Upper lobe of left lung (tissue), 6 donors: ENCODE measurements around the gene PTGER1. TPM values are rescaled to one million over a fixed set of nuclear protein-coding genes. Genes with fewer than 3 reads are reported as not detected.

Experiments used
- ATAC-seq, 2 donors: fragments of 200-7000 bp; cut with Tn5 transposase; one replicate each; pipeline ENCODE4 v1.9.1; 2022; ENCODE audit warnings: mild to moderate bottlenecking in 2 of 2, moderate library complexity in 2 of 2; ENCODE audit not compliant: low FRiP score in 2 of 2
- DNase-seq, 2 donors: peaks; one replicate each; pipeline ENCODE4 v3.0.0-alpha.2; 2019 to 2020
- H3K27ac ChIP-seq, 4 donors: fragments of 200-600 bp; sonication (generic); one replicate each; pipeline ENCODE4 v1.5.1; 2016 to 2019
- H3K27me3 ChIP-seq, 4 donors: fragments of 200-600 bp; sonication (generic); one replicate each; pipeline ENCODE4 v1.5.1; 2017 to 2019
- H3K36me3 ChIP-seq, 4 donors: fragments of 200-600 bp; sonication (generic); one replicate each; pipeline ENCODE4 v1.5.1; 2016 to 2019
- H3K4me1 ChIP-seq, 4 donors: fragments of 200-600 bp; sonication (generic); one replicate each; pipeline ENCODE4 v1.5.1; 2018 to 2019
- H3K4me3 ChIP-seq, 4 donors: fragments of 200-600 bp; sonication (generic); one replicate each; pipeline ENCODE4 v1.5.1; 2017 to 2019; ENCODE audit warnings: mild to moderate bottlenecking in 2 of 4, moderate library complexity in 1 of 4
- H3K9me3 ChIP-seq, 4 donors: fragments of 200-600 bp; sonication (generic); one replicate each; pipeline ENCODE4 v1.5.1; 2018 to 2019
- CTCF ChIP-seq, 6 experiments: fragments of 450-650 bp in 4 of 6; fragments of 200-600 bp in 2 of 6; sonication (generic) in 2 of 6; IDR thresholded peaks; one replicate each; pipeline ENCODE4 v1.5.1; 2016 to 2019; ENCODE audit warnings: antibody characterized with exemption in 6 of 6
- EP300 ChIP-seq, 4 donors: sonication (generic); formaldehyde crosslinking; IDR thresholded peaks; one replicate each; pipeline ENCODE4 v1.5.1; 2017; ENCODE audit warnings: antibody characterized with exemption in 4 of 4, control low read depth in 2 of 4
- POLR2A ChIP-seq, 4 donors: fragments of 450-650 bp; IDR thresholded peaks; one replicate each; pipeline ENCODE4 v1.5.1; 2016 to 2017; ENCODE audit warnings: antibody characterized with exemption in 4 of 4, mild to moderate bottlenecking in 2 of 4
- POLR2AphosphoS5 ChIP-seq, 2 donors: sonication (generic); formaldehyde crosslinking; IDR thresholded peaks; one replicate each; pipeline ENCODE4 v1.5.1; 2017; ENCODE audit warnings: antibody characterized with exemption in 2 of 2
- WGBS, 2 donors: methylation state at CpG; one replicate each; pipeline ENCODE4 v1.1.5; 2017 to 2018; 5-methylcytosine and 5-hydroxymethylcytosine counted together
- small RNA-seq, 4 donors: library from RNA; depleted of rRNA; stranded (forward); fragments of <200 nt; gene quantifications; one replicate each; pipeline ENCODE3, GENCODE V24; 2016
- total RNA-seq, 6 donors: library from RNA; depleted of rRNA in 4 of 6; stranded (reverse); fragments of >200 nt in 4 of 6; gene quantifications; one replicate each; pipeline versions ENCODE4 v1.1.0 to v1.2.1, GENCODE V29; 2016 to 2021
- donor health status: DM: no; HTN: no; CAD: no; lungs with moderate emphysema.
- donor health status: DM: no; HTN: yes; CAD: no; lungs with severe emphysema.

PTGER1 gene
- total RNA-seq, 6 donors from 2014 or later: 0.59 to 3.9 (median 1.7) TPM; not detected in 3

GRCh38 chr19:14425696-14426138, 49.4 kb downstream of the PTGER1 start:
- Histone ChIP-seq H3K36me3 (no peaks in the 10 kb centered on the region), H3K4me3 (no peak overlapping the region), H3K27me3 (no peaks in the 10 kb centered on the region), H3K9me3 (no peaks in the 10 kb centered on the region), H3K27ac (no peak overlapping the region), H3K4me1 (no peaks in the 10 kb centered on the region)
- DNase-seq (no peak), ATAC-seq (peak in 1 of 2 donors; percentile 80)
- no peak for TF ChIP-seq CTCF (IDR thresholded peaks at IDR 0.05)
- TF ChIP-seq POLR2AphosphoS5 (IDR thresholded peaks at IDR 0.05): no peak
- no peak for TF ChIP-seq EP300 (IDR thresholded peaks at IDR 0.05)
- TF ChIP-seq POLR2A (IDR thresholded peaks at IDR 0.05): no peak
- WGBS, 2 donors: 73 to 77% methylated on average over 7 of the region's 7 CpGs

Small RNAs within 50 kb of the gene (small RNA-seq; reads per million reads assigned to genes)
- 0 reads per million in 4 donors for gene SNRPGP15

Other genes starting within 250 kb of the PTGER1 start
- 100 to 1,000 TPM; 123 to 259 (median 227) TPM for gene ADGRE5, start 93.9 kb downstream of the PTGER1 start, total RNA-seq
- 100 to 1,000 TPM in 2 of 6 donors, 10 to 100 TPM in 4; 47.6 to 189 (median 86.0) TPM for gene DDX39A, start 56.0 kb downstream of the PTGER1 start, total RNA-seq
- gene PKN1, start 42.0 kb downstream of the PTGER1 start, total RNA-seq: 100 to 1,000 TPM in 5 of 6 donors, 10 to 100 TPM in 1; 95.2 to 278 (median 200) TPM
- 100 to 1,000 TPM; 103 to 283 (median 152) TPM for gene GIPC1, start 20.8 kb upstream of the PTGER1 start, total RNA-seq
- gene DNAJB1, start 43.0 kb upstream of the PTGER1 start, total RNA-seq: 100 to 1,000 TPM in 3 of 6 donors, 10 to 100 TPM in 3; 33.5 to 137 (median 101) TPM
- 100 to 1,000 TPM in 2 of 6 donors, 10 to 100 TPM in 4; 54.0 to 124 (median 80.6) TPM for gene TECR, start 54.2 kb upstream of the PTGER1 start, total RNA-seq
- 100 to 1,000 TPM; 124 to 350 (median 171) TPM for gene NDUFB7, start 96.7 kb upstream of the PTGER1 start, total RNA-seq
- gene CLEC17A, start 107.7 kb upstream of the PTGER1 start, total RNA-seq: not detected
- gene ADGRE3, start 199.5 kb upstream of the PTGER1 start, total RNA-seq: 1 to 10 TPM in 4 of 6 donors, under 1 TPM in 1, not detected in 1; 0.76 to 9.6 (median 2.4) TPM
- 10 to 100 TPM; 16.1 to 35.6 (median 20.0) TPM for gene ZNF333, start 214.7 kb upstream of the PTGER1 start, total RNA-seq